GM10266 (cell line): ENCODE results near the gene SETD2.

Experiments used
- DNase-seq: peaks from one replicate; pipeline ENCODE4 v3.0.0; 2012; ENCODE audit errors: extremely low spot score
- TF ChIP-seq, protein P1 (sequence below): IDR thresholded peaks from 2 replicates; pipeline ENCODE4 v1.5.1; 2012; ENCODE audit warnings: mild to moderate bottlenecking, low read depth; ENCODE audit not compliant: control insufficient read depth, insufficient read depth; ENCODE audit errors: missing control alignments

SETD2 gene

DNA sequence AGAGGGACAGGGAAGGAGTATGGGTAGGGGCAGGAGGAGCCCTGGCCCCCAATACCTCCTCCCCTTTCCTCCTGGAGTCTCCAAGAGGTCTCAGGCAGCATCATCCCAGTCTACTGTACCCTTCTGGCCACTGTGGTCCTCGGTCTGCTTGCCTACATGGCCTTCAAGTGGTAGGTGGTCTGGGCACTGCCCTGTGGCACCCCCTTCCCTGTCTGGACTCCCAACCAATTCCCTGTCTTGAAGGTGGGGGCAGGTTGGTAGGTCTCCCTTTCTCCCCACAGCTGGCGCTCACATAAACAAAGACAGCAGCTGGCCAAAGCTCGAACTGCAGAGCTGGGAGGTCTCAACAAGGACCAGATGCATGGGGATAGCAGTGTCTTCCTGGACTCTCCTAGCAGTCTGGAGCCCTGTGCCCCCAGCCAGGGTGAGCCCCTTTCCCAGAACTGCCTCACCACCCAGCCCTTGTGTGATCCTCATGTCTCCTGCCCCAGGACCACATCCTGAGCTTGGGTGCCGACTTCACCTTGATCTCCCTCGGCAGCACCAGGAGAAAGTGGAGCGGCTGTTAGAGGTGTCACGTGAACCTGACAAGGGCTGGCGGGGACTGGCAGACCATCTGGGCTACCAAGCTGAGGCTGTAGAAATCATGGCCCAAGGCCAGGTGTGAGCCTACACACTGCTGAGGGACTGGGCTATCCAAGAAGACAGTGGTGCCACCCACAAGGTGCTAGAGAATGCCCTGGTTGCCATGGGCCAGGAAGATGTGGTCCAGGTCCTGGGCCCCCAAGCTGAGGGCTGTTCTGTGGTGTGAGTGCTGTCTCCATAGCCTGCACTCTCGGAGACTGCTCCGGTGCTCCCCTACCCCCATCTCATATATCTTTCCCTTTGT is 151.3 kb downstream of the SETD2 start:
- TF ChIP-seq, protein P1, sequence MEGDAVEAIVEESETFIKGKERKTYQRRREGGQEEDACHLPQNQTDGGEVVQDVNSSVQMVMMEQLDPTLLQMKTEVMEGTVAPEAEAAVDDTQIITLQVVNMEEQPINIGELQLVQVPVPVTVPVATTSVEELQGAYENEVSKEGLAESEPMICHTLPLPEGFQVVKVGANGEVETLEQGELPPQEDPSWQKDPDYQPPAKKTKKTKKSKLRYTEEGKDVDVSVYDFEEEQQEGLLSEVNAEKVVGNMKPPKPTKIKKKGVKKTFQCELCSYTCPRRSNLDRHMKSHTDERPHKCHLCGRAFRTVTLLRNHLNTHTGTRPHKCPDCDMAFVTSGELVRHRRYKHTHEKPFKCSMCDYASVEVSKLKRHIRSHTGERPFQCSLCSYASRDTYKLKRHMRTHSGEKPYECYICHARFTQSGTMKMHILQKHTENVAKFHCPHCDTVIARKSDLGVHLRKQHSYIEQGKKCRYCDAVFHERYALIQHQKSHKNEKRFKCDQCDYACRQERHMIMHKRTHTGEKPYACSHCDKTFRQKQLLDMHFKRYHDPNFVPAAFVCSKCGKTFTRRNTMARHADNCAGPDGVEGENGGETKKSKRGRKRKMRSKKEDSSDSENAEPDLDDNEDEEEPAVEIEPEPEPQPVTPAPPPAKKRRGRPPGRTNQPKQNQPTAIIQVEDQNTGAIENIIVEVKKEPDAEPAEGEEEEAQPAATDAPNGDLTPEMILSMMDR, result no peak
- no peak for DNase-seq

DNA sequence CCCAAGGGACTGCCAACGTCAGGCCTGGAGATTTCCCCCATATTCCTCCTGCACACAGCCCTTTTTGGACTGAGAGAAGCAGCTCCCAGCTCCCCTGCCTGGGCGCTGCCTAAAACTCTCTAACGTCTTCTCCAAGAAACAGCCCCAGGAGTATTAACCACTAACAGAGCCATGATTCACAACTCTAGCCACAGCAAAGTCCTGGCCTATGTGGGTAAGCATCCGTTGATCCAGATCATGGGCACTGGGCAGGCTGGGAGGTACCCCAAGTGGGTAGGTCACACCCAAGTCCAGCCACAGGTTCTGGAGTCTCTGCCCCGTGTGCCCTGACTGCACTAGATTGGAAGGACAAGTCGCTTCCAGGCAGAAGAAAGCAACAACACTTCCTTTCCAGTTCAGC is 152.5 kb downstream of the SETD2 start:
- DNase-seq, result no peak
- TF ChIP-seq, protein P1, result no peak

DNA sequence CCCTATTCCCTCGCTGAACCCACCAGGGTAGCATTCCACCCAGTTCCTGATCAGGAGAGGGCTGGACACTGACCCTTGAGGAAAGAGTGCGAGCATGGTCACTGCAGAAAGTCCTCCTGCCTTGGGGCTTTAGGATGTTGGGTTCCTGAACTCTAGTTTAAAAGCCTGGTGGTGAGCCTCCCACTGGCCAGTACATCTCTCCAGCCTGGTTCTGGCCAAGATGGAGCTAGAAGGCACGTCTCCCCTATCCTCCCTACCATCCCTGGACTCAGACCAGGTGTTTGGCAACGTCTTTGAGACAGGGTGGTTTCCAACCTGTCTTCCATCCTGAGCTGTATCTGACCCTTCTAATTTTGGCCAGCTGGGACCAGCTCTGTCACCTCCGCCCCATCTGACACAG is 153.0 kb downstream of the SETD2 start:
- no peak for DNase-seq
- TF ChIP-seq, protein P1, result no peak

DNA sequence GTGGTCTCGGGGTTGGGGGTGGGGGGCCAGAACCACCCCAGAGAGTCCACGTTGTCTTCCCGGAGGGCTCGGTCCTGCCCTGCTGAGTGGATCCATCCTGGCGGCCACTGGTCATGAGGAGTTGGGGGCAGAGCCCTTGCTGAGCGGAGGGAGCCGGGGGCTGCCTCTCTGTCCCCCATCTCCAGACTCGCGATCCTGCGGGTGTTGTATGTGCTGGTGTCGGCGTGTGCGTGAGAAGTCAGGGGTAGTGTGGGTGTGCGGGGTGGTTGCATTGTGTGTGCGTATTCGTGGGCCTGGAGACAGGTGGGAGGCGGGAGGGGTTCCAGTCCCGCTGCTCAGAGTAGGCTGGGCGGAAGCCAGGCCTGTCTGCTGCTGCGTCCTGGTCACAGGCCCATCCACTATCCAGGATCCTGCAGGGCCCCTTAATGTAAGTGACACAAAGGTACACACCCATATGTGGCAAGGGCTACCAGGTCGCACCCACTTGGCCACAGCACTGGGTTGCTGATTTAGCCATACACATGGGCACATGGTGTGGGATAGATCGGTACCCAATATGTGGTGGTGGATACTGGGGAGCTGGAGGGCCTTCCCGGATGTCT is 153.7 kb downstream of the SETD2 start:
- no peak for DNase-seq
- TF ChIP-seq, protein P1, result no peak

DNA sequence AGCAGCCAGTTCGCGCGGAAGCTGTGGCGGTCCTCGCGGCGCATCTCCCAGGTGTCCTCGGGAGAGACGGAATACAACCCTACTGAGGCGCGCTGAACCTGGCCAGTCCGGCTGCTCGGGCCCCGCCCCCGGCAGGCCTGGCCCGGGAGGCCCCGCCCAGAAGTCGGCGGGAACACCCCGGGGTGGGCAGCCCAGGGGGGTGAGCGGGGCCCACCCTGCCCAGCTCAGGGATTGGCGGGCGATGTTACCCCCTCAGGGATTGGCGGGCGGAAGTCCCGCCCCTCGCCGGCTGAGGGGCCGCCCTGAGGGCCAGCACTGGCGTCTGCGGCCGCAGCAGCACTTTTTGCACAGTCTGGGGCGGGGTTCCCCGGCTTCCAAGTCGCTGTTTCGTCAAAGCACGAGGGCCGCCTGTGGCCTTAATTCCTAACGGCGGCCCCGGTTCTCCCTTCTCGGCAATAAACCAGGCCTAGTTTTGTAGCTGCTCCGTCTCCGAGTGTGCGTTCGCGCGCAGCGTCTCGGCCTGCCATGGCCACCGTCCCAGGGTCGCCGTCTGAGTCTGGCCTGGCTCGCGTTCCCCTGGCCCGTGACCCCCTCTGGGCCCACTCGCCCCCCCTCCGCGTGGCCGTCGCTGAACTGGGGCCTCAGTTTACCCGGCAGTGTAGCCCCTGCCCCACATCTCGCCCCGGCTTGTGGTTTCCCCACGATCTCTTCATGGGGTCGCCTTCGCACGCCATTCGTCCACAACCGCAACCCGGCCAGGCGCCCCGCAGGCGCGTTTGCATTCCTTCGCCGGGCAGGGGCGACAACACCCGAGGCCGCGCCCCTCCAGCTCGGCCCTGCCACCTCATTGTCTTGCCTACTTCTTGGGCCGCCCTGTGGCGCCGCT is 154.4 kb downstream of the SETD2 start:
- peak; percentile 93 for DNase-seq
- TF ChIP-seq, protein P1, result no peak

DNA sequence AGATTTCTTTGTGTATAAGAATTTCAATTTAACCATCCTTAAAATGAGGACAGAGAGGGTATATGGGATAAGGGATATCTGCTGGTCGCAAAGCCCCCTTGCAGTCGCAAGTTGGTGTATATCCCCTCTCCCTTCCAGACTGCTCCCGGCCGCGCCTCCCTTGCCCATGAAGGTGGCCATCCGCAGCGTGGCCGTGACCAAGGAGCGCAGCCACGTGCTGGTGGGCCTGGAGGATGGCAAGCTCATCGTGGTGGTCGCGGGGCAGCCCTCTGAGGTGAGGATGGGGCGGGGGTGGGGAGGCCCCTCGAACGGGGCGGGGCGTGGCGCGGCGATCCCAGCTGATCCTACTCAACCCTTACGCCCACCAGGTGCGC is 155.1 kb downstream of the SETD2 start:
- TF ChIP-seq, protein P1, result no peak
- DNase-seq, result no peak
